Mesenchymal stem cell (in vitro differentiated cells and primary cell): Measurements from ENCODE around the gene MTA2.
A peak's percentile ranks its signal among the peaks of the same experiment; 100 is the strongest.
"Not testable (repeated sequence)": the region's sequence is repeated elsewhere in the genome, so short reads cannot be mapped to it uniquely, and the experiment has no call there.

Source experiments
- DNase-seq: peaks from one replicate; pipeline ENCODE4 v3.0.0-alpha.2; 2013
- H2AFZ ChIP-seq: one replicate; pipeline ENCODE4 v1.6.1; 2013; ENCODE audit warnings: low read depth, mild to moderate bottlenecking, control low read depth, inconsistent platforms, low read length, moderate library complexity
- H2AK5ac ChIP-seq: 2 replicates; pipeline ENCODE4 v1.6.1; 2013; ENCODE audit warnings: low read length, moderate library complexity, mild to moderate bottlenecking, inconsistent platforms; ENCODE audit not compliant: severe bottlenecking
- H2BK120ac ChIP-seq: one replicate; pipeline ENCODE4 v1.6.1; 2013; ENCODE audit warnings: low read depth, mild to moderate bottlenecking, inconsistent platforms, low read length, moderate library complexity
- H2BK12ac ChIP-seq, 2 experiments: one replicate each; pipeline ENCODE4 v1.6.1; 2013; ENCODE audit warnings: inconsistent platforms in 2 of 2, low read length in 2 of 2, mild to moderate bottlenecking in 2 of 2, moderate library complexity in 2 of 2, control low read depth in 1 of 2
- H2BK15ac ChIP-seq: one replicate; pipeline ENCODE4 v1.6.1; 2013; ENCODE audit warnings: mild to moderate bottlenecking, low read depth, inconsistent platforms; ENCODE audit not compliant: poor library complexity, severe bottlenecking
- H2BK5ac ChIP-seq: 2 replicates; pipeline ENCODE4 v1.6.1; 2013; ENCODE audit warnings: low read depth, mild to moderate bottlenecking, low read length, control low read depth, inconsistent platforms; ENCODE audit not compliant: poor library complexity, severe bottlenecking
- H3K14ac ChIP-seq, 2 experiments: one replicate each; pipeline ENCODE4 v1.6.1; 2013; ENCODE audit warnings: inconsistent platforms in 2 of 2, low read length in 2 of 2, control low read depth in 1 of 2, mild to moderate bottlenecking in 1 of 2, moderate library complexity in 1 of 2
- H3K18ac ChIP-seq, 2 experiments: one replicate each; pipeline ENCODE4 v1.6.1; 2013; ENCODE audit warnings: inconsistent platforms in 2 of 2, low read length in 2 of 2, control low read depth in 1 of 2, low read depth in 1 of 2, mild to moderate bottlenecking in 1 of 2
- H3K23ac ChIP-seq, 2 experiments: one replicate each; pipeline ENCODE4 v1.6.1; 2013; ENCODE audit warnings: inconsistent platforms in 2 of 2, low read length in 2 of 2, mild to moderate bottlenecking in 2 of 2, moderate library complexity in 2 of 2, control low read depth in 1 of 2
- H3K27ac ChIP-seq: 2 replicates; pipeline ENCODE4 v1.5.1; 2013; ENCODE audit warnings: mild to moderate bottlenecking, moderate library complexity, low read length, control low read depth, inconsistent platforms; ENCODE audit not compliant: poor library complexity, severe bottlenecking
- H3K27me3 ChIP-seq, 2 experiments: 2 replicates each; pipeline versions ENCODE4 v1.6.1 to v1.7.0; 2013; ENCODE audit warnings: low read length in 2 of 2, mild to moderate bottlenecking in 2 of 2, moderate library complexity in 2 of 2, control low read depth in 1 of 2, inconsistent platforms in 1 of 2; ENCODE audit not compliant: control insufficient read depth in 1 of 2, insufficient read depth in 1 of 2
- H3K36me3 ChIP-seq, 2 experiments: 2 replicates each; pipeline versions ENCODE4 v1.6.1 to v1.7.0; 2013; ENCODE audit warnings: low read length in 2 of 2, control low read depth in 1 of 2, inconsistent platforms in 1 of 2, low read depth in 1 of 2, mild to moderate bottlenecking in 1 of 2; ENCODE audit not compliant: insufficient read depth in 2 of 2, control insufficient read depth in 1 of 2
- H3K4ac ChIP-seq, 2 experiments: one replicate each; pipeline ENCODE4 v1.6.1; 2013; ENCODE audit warnings: inconsistent platforms in 2 of 2, low read length in 2 of 2, mild to moderate bottlenecking in 2 of 2, moderate library complexity in 2 of 2, control low read depth in 1 of 2, low read depth in 1 of 2
- H3K4me1 ChIP-seq: 2 replicates; pipeline ENCODE4 v1.6.1; 2013; ENCODE audit warnings: low read depth, low read length, control low read depth; ENCODE audit not compliant: control insufficient read depth, insufficient read depth
- H3K4me2 ChIP-seq: 2 replicates; pipeline ENCODE4 v1.6.1; 2013; ENCODE audit warnings: low read length, mild to moderate bottlenecking, inconsistent platforms; ENCODE audit not compliant: poor library complexity, severe bottlenecking
- H3K4me3 ChIP-seq, 2 experiments: 2 replicates each; pipeline versions ENCODE4 v1.5.1 to v1.7.0; 2013; ENCODE audit warnings: low read length in 2 of 2, mild to moderate bottlenecking in 2 of 2, control low read depth in 1 of 2, low read depth in 1 of 2; ENCODE audit not compliant: insufficient read depth in 1 of 2
- H3K79me1 ChIP-seq: replicated peaks from 2 replicates; pipeline ENCODE4 v1.6.1; 2013; ENCODE audit warnings: mild to moderate bottlenecking, control low read depth, low read length, inconsistent platforms; ENCODE audit not compliant: poor library complexity, severe bottlenecking
- H3K9ac ChIP-seq: 2 replicates; pipeline ENCODE4 v1.7.0; 2013; ENCODE audit warnings: mild to moderate bottlenecking, low read length, moderate library complexity
- H3K9me3 ChIP-seq: 2 replicates; pipeline ENCODE4 v1.7.0; 2013; ENCODE audit warnings: mild to moderate bottlenecking, low read length; ENCODE audit not compliant: control insufficient read depth
- H4K8ac ChIP-seq: one replicate; pipeline ENCODE4 v1.6.1; 2013; ENCODE audit warnings: inconsistent platforms, mild to moderate bottlenecking, low read length, moderate library complexity
- H4K91ac ChIP-seq: one replicate; pipeline ENCODE4 v1.6.1; 2013; ENCODE audit warnings: mild to moderate bottlenecking, low read length, inconsistent platforms
- WGBS: methylation state at CpG from one replicate; pipeline ENCODE4 v1.1.7; 2013; ENCODE audit warnings: mixed read lengths; 5-methylcytosine and 5-hydroxymethylcytosine counted together

Gene MTA2

GRCh38 chr11:62621027-62621566 is 19.4 kb upstream of the MTA2 start:
- Histone ChIP-seq H2BK12ac (no peak overlapping the region), H3K27me3 (no peaks in the 10 kb centered on the region), H3K9ac (peak overlapping the region; percentile 91), H2AFZ (no peak overlapping the region), H3K4me2 (peak overlapping the region; percentile 44), H2AK5ac (peak overlapping the region; percentile 85), H2BK5ac (no peak overlapping the region), H3K27ac (peak overlapping the region; percentile 53), H3K23ac (no peak overlapping the region), H3K9me3 (no peaks in the 10 kb centered on the region), H2BK15ac (no peak overlapping the region), H4K91ac (no peak overlapping the region), H3K18ac (peak overlapping the region; percentile 5 to 85), H3K4me3 (peak overlapping the region; percentile 59 to 90), H3K79me1 (peaks cover 6% of the 10 kb centered on the region), H2BK120ac (no peak overlapping the region), H4K8ac (no peak overlapping the region), H3K4me1 (peaks cover 3% of the 10 kb centered on the region), H3K36me3 (peaks cover 35 to 42% of the 10 kb centered on the region in 2 experiments), H3K4ac (peak overlapping the region; percentile 42 to 73), H3K14ac (peak overlapping the region in 1 of 2 experiments; percentile 61)
- no peak for DNase-seq
- 40% methylated on average over 7 of the region's 8 CpGs for WGBS

- not testable (repeated sequence) for H4K91ac ChIP-seq, H3K4me2 ChIP-seq, DNase-seq, H3K14ac ChIP-seq, H2AK5ac ChIP-seq, H3K23ac ChIP-seq, H3K18ac ChIP-seq, H3K27me3 ChIP-seq, H3K4ac ChIP-seq, H3K27ac ChIP-seq, H3K79me1 ChIP-seq, H2AFZ ChIP-seq, H3K4me3 ChIP-seq, H2BK120ac ChIP-seq, H2BK5ac ChIP-seq, H3K9me3 ChIP-seq, H4K8ac ChIP-seq, H3K9ac ChIP-seq, H2BK15ac ChIP-seq
- Histone ChIP-seq H3K4me1 (peaks cover 18% of the 10 kb centered on the region), H3K36me3 (peaks cover 31 to 37% of the 10 kb centered on the region in 2 experiments), H2BK12ac (peak overlapping the region in 1 of 2 experiments; percentile 15)
- WGBS = 98% methylated on average over 10 of the region's 14 CpGs
Measured at GRCh38 chr11:62616957-62617356, 15.3 kb upstream of the MTA2 start.

GRCh38 chr11:62615521-62615920 is 13.9 kb upstream of the MTA2 start:
- H3K36me3 ChIP-seq = peaks cover 34 to 43% of the 10 kb centered on the region in 2 experiments
- no peak overlapping the region for H3K27ac ChIP-seq
- H3K4me3 ChIP-seq = no peak overlapping the region
- no peaks in the 10 kb centered on the region for H3K27me3 ChIP-seq
- no peak overlapping the region for H2BK120ac ChIP-seq
- peaks cover 14% of the 10 kb centered on the region for H3K79me1 ChIP-seq
- H3K4ac ChIP-seq = no peak overlapping the region
- no peaks in the 10 kb centered on the region for H3K9me3 ChIP-seq
- H2BK12ac ChIP-seq = no peak overlapping the region
- peak overlapping the region; percentile 78 for H4K91ac ChIP-seq
- no peak overlapping the region for H3K18ac ChIP-seq
- H2BK5ac ChIP-seq = no peak overlapping the region
- no peak overlapping the region for H3K9ac ChIP-seq
- no peak overlapping the region for H2AFZ ChIP-seq
- peaks cover 25% of the 10 kb centered on the region for H3K4me1 ChIP-seq
- 91% methylated on average over 7 of the region's 7 CpGs for WGBS
- H2AK5ac ChIP-seq = no peak overlapping the region
- no peak overlapping the region for H3K4me2 ChIP-seq
- no peak overlapping the region for H4K8ac ChIP-seq
- no peak overlapping the region for H2BK15ac ChIP-seq
- DNase-seq = no peak
- H3K14ac ChIP-seq = no peak overlapping the region
- no peak overlapping the region for H3K23ac ChIP-seq

GRCh38 chr11:62614275-62614674 is 12.6 kb upstream of the MTA2 start:
- no peak overlapping the region for H2BK15ac ChIP-seq
- H3K4me2 ChIP-seq = no peak overlapping the region
- no peak overlapping the region for H3K18ac ChIP-seq
- peak overlapping the region; percentile 13 for H2AK5ac ChIP-seq
- H2BK120ac ChIP-seq = no peak overlapping the region
- no peaks in the 10 kb centered on the region for H3K27me3 ChIP-seq
- no peak overlapping the region for H3K9ac ChIP-seq
- H3K9me3 ChIP-seq = no peaks in the 10 kb centered on the region
- H2BK5ac ChIP-seq = no peak overlapping the region
- no peak overlapping the region for H2AFZ ChIP-seq
- peaks cover 46 to 55% of the 10 kb centered on the region in 2 experiments for H3K36me3 ChIP-seq
- peak overlapping the region in 1 of 2 experiments; percentile 50 for H3K4ac ChIP-seq
- no peak overlapping the region for H3K27ac ChIP-seq
- 91% methylated on average over 6 of the region's 8 CpGs for WGBS
- no peak overlapping the region for H3K4me3 ChIP-seq
- no peak overlapping the region for H3K14ac ChIP-seq
- peak overlapping the region in 1 of 2 experiments; percentile 55 for H2BK12ac ChIP-seq
- no peak overlapping the region for H3K23ac ChIP-seq
- no peak for DNase-seq
- H4K8ac ChIP-seq = no peak overlapping the region
- peaks cover 24% of the 10 kb centered on the region for H3K79me1 ChIP-seq
- peaks cover 22% of the 10 kb centered on the region for H3K4me1 ChIP-seq
- H4K91ac ChIP-seq = no peak overlapping the region
